Activated naive CD4-positive, alpha-beta T cell treated with anti-CD3 and anti-CD28 coated beads for 36 hours (primary cell): ENCODE results near the gene TMEM59. TPM values are rescaled to one million over a fixed set of nuclear protein-coding genes. Genes with fewer than 3 reads are reported as not detected.
"Not testable (repeated sequence)": the region's sequence is repeated elsewhere in the genome, so short reads cannot be mapped to it uniquely, and the experiment has no call there.

Source experiments
- CTCF ChIA-PET: fragments of 350-600 bp; sonication (Branson Sonifier 250); formaldehyde crosslinking; loops from one replicate; lab custom pipeline; 2021; ENCODE audit warnings: antibody characterized with exemption; lab: Charles Lee
- DNase-seq: peaks from one replicate; pipeline ENCODE4 v3.0.0-alpha.2; 2020
- H3K27ac Mint-ChIP-seq: one replicate; pipeline ENCODE4 v1.8.0; 2021; ENCODE audit warnings: mild to moderate bottlenecking, mixed read lengths
- H3K27me3 Mint-ChIP-seq: one replicate; pipeline ENCODE4 v1.8.0; 2021; ENCODE audit warnings: low read depth, mixed read lengths
- H3K36me3 Mint-ChIP-seq: one replicate; pipeline ENCODE4 v1.8.0; 2021; ENCODE audit warnings: low read depth, mixed read lengths
- H3K4me1 Mint-ChIP-seq: one replicate; pipeline ENCODE4 v1.8.0; 2021; ENCODE audit warnings: low read depth, mixed read lengths
- H3K4me3 Mint-ChIP-seq: one replicate; pipeline ENCODE4 v1.8.0; 2021; ENCODE audit warnings: mild to moderate bottlenecking, moderate library complexity, mixed read lengths
- H3K9me3 Mint-ChIP-seq: one replicate; pipeline ENCODE4 v1.8.0; 2021; ENCODE audit warnings: mixed read lengths
- intact Hi-C: fragments of 100-400 bp; cut with micrococcal nuclease; formaldehyde crosslinking; loops from one replicate; pipeline ENCODE4 v1.15.1; 2023
- total RNA-seq, 2 experiments: library from RNA; stranded (reverse); gene quantifications; one replicate each; pipeline ENCODE4 v1.2.3, GENCODE V29; 2021

TMEM59 gene
- total RNA-seq, 2 experiments from 2014 or later = 140 to 142 TPM

- intact Hi-C loops = no loop called here
- H3K27me3 Mint-ChIP-seq = peaks cover under 1% of the 10 kb centered on the region
- CTCF ChIA-PET = interaction anchor here (0.6 kb wide), 1 partner anchor 615 kb away, joined by 3 read pairs; no protein-coding TSS in a partner anchor
- H3K36me3 Mint-ChIP-seq = no peaks in the 10 kb centered on the region
- H3K4me3 Mint-ChIP-seq = no peak overlapping the region
- no peaks in the 10 kb centered on the region for H3K4me1 Mint-ChIP-seq
- no peak for DNase-seq
- H3K9me3 Mint-ChIP-seq = no peaks in the 10 kb centered on the region
- H3K27ac Mint-ChIP-seq = no peak overlapping the region
Observed at GRCh38 chr1:54006508-54006907, 46.5 kb downstream of the TMEM59 start.

- Mint-ChIP-seq H3K9me3 (no peaks in the 10 kb centered on the region), H3K4me1 (no peaks in the 10 kb centered on the region), H3K27me3 (no peaks in the 10 kb centered on the region), H3K4me3 (no peak overlapping the region), H3K36me3 (no peaks in the 10 kb centered on the region), H3K27ac (no peak overlapping the region)
- no peak for DNase-seq
- CTCF ChIA-PET = no interaction called here
- intact Hi-C loops = no loop called here
Observed at GRCh38 chr1:54004481-54005049, 48.4 kb downstream of the TMEM59 start.

- H3K4me1 Mint-ChIP-seq, H3K27ac Mint-ChIP-seq, H3K36me3 Mint-ChIP-seq, H3K4me3 Mint-ChIP-seq, H3K9me3 Mint-ChIP-seq, intact Hi-C loops, DNase-seq, H3K27me3 Mint-ChIP-seq, CTCF ChIA-PET: not testable (repeated sequence)
Observed at GRCh38 chr1:54003750-54004480, 49.1 kb downstream of the TMEM59 start.

- H3K4me1 Mint-ChIP-seq = no peaks in the 10 kb centered on the region
- CTCF ChIA-PET = no interaction called here
- no peak for DNase-seq
- H3K27ac Mint-ChIP-seq = no peak overlapping the region
- H3K4me3 Mint-ChIP-seq = no peak overlapping the region
- H3K27me3 Mint-ChIP-seq = no peaks in the 10 kb centered on the region
- H3K36me3 Mint-ChIP-seq = no peaks in the 10 kb centered on the region
- no peaks in the 10 kb centered on the region for H3K9me3 Mint-ChIP-seq
- intact Hi-C loops = no loop called here
Observed at GRCh38 chr1:54003249-54003646, 49.8 kb downstream of the TMEM59 start.

- H3K4me3 Mint-ChIP-seq = no peak overlapping the region
- no peaks in the 10 kb centered on the region for H3K4me1 Mint-ChIP-seq
- DNase-seq = no peak
- intact Hi-C loops = no loop called here
- H3K9me3 Mint-ChIP-seq = no peaks in the 10 kb centered on the region
- no peaks in the 10 kb centered on the region for H3K27me3 Mint-ChIP-seq
- no peaks in the 10 kb centered on the region for H3K36me3 Mint-ChIP-seq
- CTCF ChIA-PET = no interaction called here
- H3K27ac Mint-ChIP-seq = no peak overlapping the region
Observed at GRCh38 chr1:54002544-54003248, 50.3 kb downstream of the TMEM59 start.

GRCh38 chr1:54001591-54001990, 51.4 kb downstream of the TMEM59 start:
- no peaks in the 10 kb centered on the region for H3K36me3 Mint-ChIP-seq
- H3K4me1 Mint-ChIP-seq = no peaks in the 10 kb centered on the region
- CTCF ChIA-PET = no interaction called here
- no peaks in the 10 kb centered on the region for H3K27me3 Mint-ChIP-seq
- DNase-seq = no peak
- H3K27ac Mint-ChIP-seq = no peak overlapping the region
- no peaks in the 10 kb centered on the region for H3K9me3 Mint-ChIP-seq
- intact Hi-C loops = no loop called here
- H3K4me3 Mint-ChIP-seq = no peak overlapping the region

GRCh38 chr1:53999920-54000319, 53.1 kb downstream of the TMEM59 start:
- Mint-ChIP-seq H3K27me3 (no peaks in the 10 kb centered on the region), H3K9me3 (no peaks in the 10 kb centered on the region), H3K4me3 (no peak overlapping the region), H3K4me1 (no peaks in the 10 kb centered on the region), H3K27ac (no peak overlapping the region), H3K36me3 (no peaks in the 10 kb centered on the region)
- CTCF ChIA-PET = interaction anchor here (0.7 to 0.9 kb wide), 2 partner anchors 14 to 115 kb away, joined by 3 to 7 read pairs; no protein-coding TSS in a partner anchor
- intact Hi-C loops = no loop called here
- DNase-seq = no peak

- intact Hi-C loops = no loop called here
- Mint-ChIP-seq H3K27me3 (no peaks in the 10 kb centered on the region), H3K36me3 (no peaks in the 10 kb centered on the region), H3K9me3 (no peaks in the 10 kb centered on the region), H3K4me3 (no peak overlapping the region), H3K4me1 (no peaks in the 10 kb centered on the region), H3K27ac (no peak overlapping the region)
- CTCF ChIA-PET = no interaction called here
- DNase-seq = no peak
Observed at GRCh38 chr1:53998223-53998622, 54.8 kb downstream of the TMEM59 start.

GRCh38 chr1:53995683-53996082, 57.3 kb downstream of the TMEM59 start:
- no peaks in the 10 kb centered on the region for H3K27me3 Mint-ChIP-seq
- no peak overlapping the region for H3K27ac Mint-ChIP-seq
- no peaks in the 10 kb centered on the region for H3K36me3 Mint-ChIP-seq
- no peak for DNase-seq
- no peak overlapping the region for H3K4me3 Mint-ChIP-seq
- no peaks in the 10 kb centered on the region for H3K4me1 Mint-ChIP-seq
- H3K9me3 Mint-ChIP-seq = peaks cover 3% of the 10 kb centered on the region
- CTCF ChIA-PET = no interaction called here
- intact Hi-C loops = no loop called here

- H3K27me3 Mint-ChIP-seq, H3K27ac Mint-ChIP-seq, H3K4me1 Mint-ChIP-seq, intact Hi-C loops, H3K9me3 Mint-ChIP-seq, H3K36me3 Mint-ChIP-seq, CTCF ChIA-PET, H3K4me3 Mint-ChIP-seq, DNase-seq: not testable (repeated sequence)
Observed at GRCh38 chr1:53994516-53994915, 58.5 kb downstream of the TMEM59 start.

GRCh38 chr1:53992085-53992874, 60.7 kb downstream of the TMEM59 start:
- Mint-ChIP-seq H3K27me3 (no peaks in the 10 kb centered on the region), H3K27ac (no peak overlapping the region), H3K4me3 (no peak overlapping the region), H3K36me3 (no peaks in the 10 kb centered on the region), H3K4me1 (peaks cover 9% of the 10 kb centered on the region), H3K9me3 (peaks cover 3% of the 10 kb centered on the region)
- peak; percentile 8 for DNase-seq
- CTCF ChIA-PET = interaction anchor here (0.8 kb wide), 1 partner anchor 33 kb away, joined by 3 read pairs; no protein-coding TSS in a partner anchor
- intact Hi-C loops = no loop called here

GRCh38 chr1:53987880-53988279, 65.1 kb downstream of the TMEM59 start:
- H3K4me1 Mint-ChIP-seq = peaks cover 24% of the 10 kb centered on the region
- peaks cover 3% of the 10 kb centered on the region for H3K9me3 Mint-ChIP-seq
- no peak overlapping the region for H3K4me3 Mint-ChIP-seq
- no peak overlapping the region for H3K27ac Mint-ChIP-seq
- H3K36me3 Mint-ChIP-seq = no peaks in the 10 kb centered on the region
- DNase-seq = peak; percentile 38
- intact Hi-C loops = loop anchor here (2.0 kb wide), 1 partner anchor 65 kb away; the partner anchor contains the start of genes TCEANC2 and TMEM59
- no peaks in the 10 kb centered on the region for H3K27me3 Mint-ChIP-seq
- CTCF ChIA-PET = interaction anchor here (0.8 kb wide), 1 partner anchor 9 kb away, joined by 3 read pairs; no protein-coding TSS in a partner anchor
